ENCODE data around the gene MTUS2.

Gene MTUS2

GRCh38 chr13:28954810-28955209, 134.7 kb downstream of the MTUS2 start:
- Histone ChIP-seq H3K79me2 (ENCODE audit: insufficient read depth, low read length) (no peaks in the 10 kb centered on the region), H3K9me3 (ENCODE audit: insufficient read depth, low read length, severe bottlenecking) (no peaks in the 10 kb centered on the region), H3K9ac (ENCODE audit: low read depth, low read length) (no peak overlapping the region), H3K4me1 (ENCODE audit: insufficient read depth, low read length) (no peaks in the 10 kb centered on the region), H3K36me3 (ENCODE audit: insufficient read depth, low read length) (no peaks in the 10 kb centered on the region), H4K20me1 (ENCODE audit: insufficient read depth, low read length) (no peaks in the 10 kb centered on the region), H2AFZ (ENCODE audit: low read depth, low read length) (no peak overlapping the region), H3K27me3 (ENCODE audit: insufficient read depth, low read length, poor library complexity) (no peaks in the 10 kb centered on the region), H3K4me2 (ENCODE audit: insufficient read depth, low read length) (no peak overlapping the region), H3K27ac (ENCODE audit: low read length) (no peak overlapping the region), H3K4me3 (ENCODE audit: low read depth in 1 of 2, low read length in 2 of 2) (no peak overlapping the region)
- no peak for DNase-seq
- no peak for ATAC-seq (ENCODE audit: insufficient read depth, low read depth)
- TF ChIP-seq, protein P1, sequence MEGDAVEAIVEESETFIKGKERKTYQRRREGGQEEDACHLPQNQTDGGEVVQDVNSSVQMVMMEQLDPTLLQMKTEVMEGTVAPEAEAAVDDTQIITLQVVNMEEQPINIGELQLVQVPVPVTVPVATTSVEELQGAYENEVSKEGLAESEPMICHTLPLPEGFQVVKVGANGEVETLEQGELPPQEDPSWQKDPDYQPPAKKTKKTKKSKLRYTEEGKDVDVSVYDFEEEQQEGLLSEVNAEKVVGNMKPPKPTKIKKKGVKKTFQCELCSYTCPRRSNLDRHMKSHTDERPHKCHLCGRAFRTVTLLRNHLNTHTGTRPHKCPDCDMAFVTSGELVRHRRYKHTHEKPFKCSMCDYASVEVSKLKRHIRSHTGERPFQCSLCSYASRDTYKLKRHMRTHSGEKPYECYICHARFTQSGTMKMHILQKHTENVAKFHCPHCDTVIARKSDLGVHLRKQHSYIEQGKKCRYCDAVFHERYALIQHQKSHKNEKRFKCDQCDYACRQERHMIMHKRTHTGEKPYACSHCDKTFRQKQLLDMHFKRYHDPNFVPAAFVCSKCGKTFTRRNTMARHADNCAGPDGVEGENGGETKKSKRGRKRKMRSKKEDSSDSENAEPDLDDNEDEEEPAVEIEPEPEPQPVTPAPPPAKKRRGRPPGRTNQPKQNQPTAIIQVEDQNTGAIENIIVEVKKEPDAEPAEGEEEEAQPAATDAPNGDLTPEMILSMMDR (IDR thresholded peaks at IDR 0.05; ENCODE audit: borderline replicate concordance, extremely low read depth, low read length, poor library complexity, severe bottlenecking), result no peak

GRCh38 chr13:28955264-28955966, 135.3 kb downstream of the MTUS2 start:
- H2AFZ ChIP-seq (ENCODE audit: low read depth, low read length), result no peak overlapping the region
- no peak overlapping the region for H3K4me3 ChIP-seq (ENCODE audit: low read depth in 1 of 2, low read length in 2 of 2)
- TF ChIP-seq, protein P1 (IDR thresholded peaks at IDR 0.05; ENCODE audit: borderline replicate concordance, extremely low read depth, low read length, poor library complexity, severe bottlenecking), result no peak
- no peak for TF ChIP-seq EZH2 (IDR thresholded peaks at IDR 0.05; ENCODE audit: borderline replicate concordance, low read depth, low read length, severe bottlenecking)
- no peak overlapping the region for H3K9ac ChIP-seq (ENCODE audit: low read depth, low read length)
- no peaks in the 10 kb centered on the region for H4K20me1 ChIP-seq (ENCODE audit: insufficient read depth, low read length)
- H3K27me3 ChIP-seq (ENCODE audit: insufficient read depth, low read length, poor library complexity), result no peaks in the 10 kb centered on the region
- H3K9me3 ChIP-seq (ENCODE audit: insufficient read depth, low read length, severe bottlenecking), result no peaks in the 10 kb centered on the region
- H3K4me2 ChIP-seq (ENCODE audit: insufficient read depth, low read length), result no peak overlapping the region
- no peak overlapping the region for H3K27ac ChIP-seq (ENCODE audit: low read length)
- no peaks in the 10 kb centered on the region for H3K4me1 ChIP-seq (ENCODE audit: insufficient read depth, low read length)
- no peaks in the 10 kb centered on the region for H3K79me2 ChIP-seq (ENCODE audit: insufficient read depth, low read length)
- no peaks in the 10 kb centered on the region for H3K36me3 ChIP-seq (ENCODE audit: insufficient read depth, low read length)
- ATAC-seq (ENCODE audit: insufficient read depth, low read depth) (no peak), DNase-seq (no peak)

DNA sequence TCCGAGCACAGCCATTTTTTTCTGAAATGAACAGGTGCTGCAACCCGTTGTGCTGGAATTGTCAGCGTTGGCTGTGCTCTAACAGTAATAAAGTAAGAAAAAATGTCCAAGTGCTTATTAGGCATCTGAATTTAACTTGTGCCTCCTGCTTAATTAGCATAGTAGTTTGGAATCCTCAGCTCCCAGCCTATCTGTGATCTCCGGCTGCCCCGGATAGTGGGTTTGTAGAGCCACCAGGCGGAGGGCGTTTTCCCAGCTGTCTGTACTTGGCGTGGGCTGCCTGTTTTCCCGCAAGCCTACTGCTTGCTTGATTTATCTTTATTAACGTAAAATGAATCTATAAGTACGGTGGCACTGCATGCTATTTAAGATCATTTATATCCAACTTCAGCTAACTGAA, 137.9 kb downstream of the MTUS2 start:
- no peak overlapping the region for H3K4me2 ChIP-seq (ENCODE audit: insufficient read depth, low read length)
- TF ChIP-seq, protein P1 (IDR thresholded peaks at IDR 0.05; ENCODE audit: borderline replicate concordance, extremely low read depth, low read length, poor library complexity, severe bottlenecking), result no peak
- TF ChIP-seq EZH2 (IDR thresholded peaks at IDR 0.05; ENCODE audit: borderline replicate concordance, low read depth, low read length, severe bottlenecking), result no peak
- no peak for ATAC-seq (ENCODE audit: insufficient read depth, low read depth)

More for the DNA sequence above, 137.9 kb downstream of the MTUS2 start:
- Histone ChIP-seq H3K27me3 (ENCODE audit: insufficient read depth, low read length, poor library complexity) (no peaks in the 10 kb centered on the region), H3K27ac (ENCODE audit: low read length) (no peak overlapping the region), H3K9ac (ENCODE audit: low read depth, low read length) (no peak overlapping the region), H4K20me1 (ENCODE audit: insufficient read depth, low read length) (no peaks in the 10 kb centered on the region), H3K36me3 (ENCODE audit: insufficient read depth, low read length) (no peaks in the 10 kb centered on the region), H3K79me2 (ENCODE audit: insufficient read depth, low read length) (no peaks in the 10 kb centered on the region), H3K4me3 (ENCODE audit: low read depth in 1 of 2, low read length in 2 of 2) (no peak overlapping the region), H3K4me1 (ENCODE audit: insufficient read depth, low read length) (no peaks in the 10 kb centered on the region), H3K9me3 (ENCODE audit: insufficient read depth, low read length, severe bottlenecking) (no peaks in the 10 kb centered on the region), H2AFZ (ENCODE audit: low read depth, low read length) (no peak overlapping the region)
- no peak for DNase-seq

Measured in DND-41 (cell line).